SH-SY5Y (cell line): Measurements from ENCODE around the gene FAM3B.

ENCODE experiments used
- GATA2 ChIP-seq: IDR thresholded peaks from 2 replicates; pipeline ENCODE4 v1.6.1; 2011; ENCODE audit warnings: mild to moderate bottlenecking, low read depth, low read length
- GATA3 ChIP-seq: IDR thresholded peaks from 2 replicates; pipeline ENCODE4 v1.6.1; 2011; ENCODE audit warnings: low read depth, mild to moderate bottlenecking, low read length, moderate library complexity

The FAM3B gene, protein sequence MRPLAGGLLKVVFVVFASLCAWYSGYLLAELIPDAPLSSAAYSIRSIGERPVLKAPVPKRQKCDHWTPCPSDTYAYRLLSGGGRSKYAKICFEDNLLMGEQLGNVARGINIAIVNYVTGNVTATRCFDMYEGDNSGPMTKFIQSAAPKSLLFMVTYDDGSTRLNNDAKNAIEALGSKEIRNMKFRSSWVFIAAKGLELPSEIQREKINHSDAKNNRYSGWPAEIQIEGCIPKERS

DNA sequence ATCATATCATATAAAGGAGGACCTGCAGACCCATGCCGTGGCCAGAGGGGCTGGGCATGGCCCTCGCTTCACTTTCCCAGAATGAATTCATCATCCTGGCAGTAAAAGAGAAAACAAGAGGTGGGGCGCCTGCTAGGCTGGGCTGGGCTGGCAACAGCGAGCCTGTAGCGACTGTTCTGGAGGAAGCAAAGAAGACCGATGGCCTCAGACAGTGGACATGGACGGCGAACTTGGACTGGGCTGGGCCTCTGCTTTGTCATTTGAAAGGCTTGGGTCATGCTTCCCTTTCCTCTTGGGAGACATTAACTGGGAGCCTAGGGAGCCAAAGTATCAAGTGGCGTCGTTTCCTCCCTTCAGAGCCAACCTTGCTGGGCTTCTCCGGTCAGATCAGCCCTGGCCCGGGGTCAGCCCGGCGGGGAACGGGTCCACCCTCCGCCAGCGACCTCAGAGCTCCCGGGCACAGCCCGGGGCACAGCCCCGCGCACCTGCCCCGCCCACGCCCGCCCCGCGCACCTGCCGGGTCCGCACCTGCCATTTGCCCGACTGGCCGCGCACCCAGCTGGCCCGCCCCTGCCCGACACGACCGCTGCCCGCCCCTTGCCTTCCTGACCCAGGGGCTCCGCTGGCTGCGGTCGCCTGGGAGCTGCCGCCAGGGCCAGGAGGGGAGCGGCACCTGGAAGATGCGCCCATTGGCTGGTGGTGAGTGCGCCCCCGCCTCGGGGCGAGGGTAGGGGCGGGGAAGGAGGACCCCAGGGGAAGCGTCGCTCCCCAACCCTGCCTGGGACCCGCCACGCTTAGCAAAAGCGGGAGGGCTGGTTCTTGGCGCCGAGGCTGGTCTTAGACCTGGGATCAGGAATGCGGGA, at the start of gene FAM3B:
FAM3B (plus strand) TSS at position 602 of the 863 bp plus-strand sequence; CDS start at position 681, 79 bp downstream.
- no peak for TF ChIP-seq GATA2
- no peak for TF ChIP-seq GATA3

DNA sequence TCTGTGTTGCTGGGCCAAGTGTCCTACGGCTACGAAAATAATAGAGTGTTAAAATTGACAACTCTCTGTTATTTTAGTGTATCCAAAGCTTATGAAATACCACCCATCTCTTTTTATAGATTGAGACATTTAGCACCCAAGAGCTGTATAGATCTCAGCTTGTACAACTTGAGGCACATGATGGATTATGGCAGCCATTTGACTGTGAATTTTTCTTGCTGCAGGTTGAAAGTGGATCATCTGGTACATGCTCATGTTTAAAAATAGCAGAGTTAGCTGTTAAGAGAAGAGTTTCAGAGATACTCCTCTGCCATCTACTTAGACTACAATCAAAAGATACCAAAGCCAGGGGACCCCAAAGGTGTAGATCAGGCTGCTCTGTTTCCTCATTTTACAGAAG, 49.3 kb upstream of the FAM3B start:
- TF ChIP-seq GATA2 = no peak
- no peak for TF ChIP-seq GATA3

DNA sequence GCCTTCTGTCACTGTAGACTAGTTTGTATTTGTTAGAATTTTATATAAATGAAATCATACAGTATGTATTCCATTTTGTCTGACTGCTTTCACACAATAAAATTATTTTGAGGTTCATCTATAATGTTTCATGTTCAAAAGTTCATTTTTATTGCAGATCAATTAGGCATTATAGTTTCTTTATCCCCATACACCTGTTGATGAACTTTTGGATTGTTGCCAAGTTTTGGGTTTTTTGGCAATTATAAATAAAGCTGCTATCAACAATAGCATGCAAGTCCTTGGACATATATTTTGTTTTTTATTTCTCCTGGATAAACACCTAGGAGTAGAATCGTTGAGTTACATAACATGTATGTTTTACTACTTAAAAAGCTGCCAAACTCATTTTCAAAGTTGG, 47.1 kb upstream of the FAM3B start:
- TF ChIP-seq GATA2 (no peak), GATA3 (no peak)

DNA sequence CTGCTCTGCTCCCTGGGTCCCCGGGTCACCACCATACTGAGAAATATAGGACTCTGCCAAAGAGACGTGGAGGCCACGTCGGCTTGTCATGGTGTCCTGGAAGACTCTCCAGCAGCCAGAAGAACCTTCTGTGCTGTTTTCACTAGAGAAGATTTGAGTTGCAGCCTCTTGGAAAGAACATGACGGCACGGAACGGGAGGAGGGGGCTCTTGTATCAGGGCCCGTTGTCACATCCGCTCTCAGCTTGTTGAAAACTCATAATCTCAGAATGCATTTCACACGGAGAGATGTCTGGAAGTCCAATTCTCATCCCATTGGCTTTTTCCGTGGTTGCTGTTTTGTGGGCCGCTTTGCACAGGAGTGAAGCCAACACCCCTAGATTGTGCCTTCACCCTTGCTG, 39.4 kb upstream of the FAM3B start:
- TF ChIP-seq GATA3 (no peak), GATA2 (no peak)

DNA sequence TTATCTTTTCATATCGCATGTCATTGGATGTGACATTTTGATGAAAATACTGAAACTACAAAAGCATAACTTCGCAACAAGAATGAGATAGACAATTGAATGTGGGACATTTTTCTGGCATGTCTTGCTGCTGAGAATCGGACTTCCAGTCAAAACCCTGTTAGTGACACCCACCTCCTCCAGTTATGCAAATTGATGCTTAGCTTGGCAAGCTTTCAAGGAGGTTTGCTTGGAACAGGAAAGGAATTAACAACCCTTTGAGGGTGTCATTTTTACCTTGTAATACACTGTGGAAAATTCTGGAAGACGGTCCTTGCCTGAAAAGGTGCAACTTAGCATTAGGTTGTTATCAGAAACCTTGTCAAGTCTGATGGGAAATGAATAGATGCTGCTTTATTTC, 38.8 kb upstream of the FAM3B start:
- TF ChIP-seq GATA3 (no peak), GATA2 (no peak)

DNA sequence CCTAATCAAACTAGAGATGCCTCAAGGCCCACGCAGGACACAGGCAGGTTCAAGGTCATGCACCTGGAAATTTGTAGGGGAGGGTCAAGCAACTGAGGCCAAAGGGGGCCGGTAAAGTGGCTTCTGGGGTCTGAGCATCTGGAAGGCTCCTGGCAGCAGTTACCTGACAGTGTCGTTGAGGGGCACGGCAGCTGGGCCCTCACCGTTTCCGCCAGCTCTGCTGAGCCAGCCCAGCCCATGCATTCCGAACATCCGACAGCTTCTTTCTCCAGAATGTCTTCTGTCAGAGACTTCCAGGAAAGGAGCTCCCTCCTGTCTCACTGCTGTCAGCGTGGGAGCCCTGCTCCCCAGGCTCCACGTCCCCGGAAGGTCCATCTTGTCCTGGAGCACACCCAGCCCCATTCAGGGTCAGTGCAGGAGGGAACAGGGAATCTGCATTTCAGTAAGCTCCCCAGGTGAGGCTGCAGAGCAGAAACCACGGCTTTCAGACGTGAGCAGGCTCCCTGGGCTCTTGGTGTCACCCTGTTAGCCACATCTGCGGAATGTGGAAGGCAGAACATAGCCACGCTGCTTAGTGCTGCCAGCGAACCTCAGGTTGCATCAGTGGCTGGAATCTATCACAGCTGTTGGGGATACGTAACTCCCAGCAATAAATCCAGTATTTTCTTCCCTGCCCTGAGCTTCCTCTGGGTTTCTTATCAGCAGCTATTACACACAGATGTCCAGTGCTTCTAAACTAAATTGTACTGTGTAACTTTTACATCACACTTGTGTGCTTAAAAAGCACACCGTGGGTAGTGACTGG, 36.3 kb upstream of the FAM3B start:
- no peak for TF ChIP-seq GATA2

DNA sequence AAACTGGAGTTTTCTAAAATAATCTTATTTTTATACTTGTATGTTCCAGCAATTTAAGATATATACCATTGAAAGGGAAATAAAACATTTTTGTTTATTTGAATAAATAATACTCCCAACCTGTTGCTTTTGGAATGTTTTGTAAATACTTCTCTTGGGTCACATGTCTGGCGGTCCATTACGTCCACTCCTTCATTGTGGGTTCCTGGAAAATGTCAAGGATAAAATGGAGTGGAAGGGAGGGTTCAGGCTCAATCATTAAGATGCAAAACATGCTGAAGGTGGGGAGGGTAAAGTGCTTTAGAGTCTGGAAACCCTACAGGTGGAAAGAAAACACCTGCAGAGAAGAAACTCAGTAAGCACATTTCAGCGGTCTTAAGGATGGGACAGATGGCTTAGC, 34.2 kb upstream of the FAM3B start:
- TF ChIP-seq GATA2 (no peak), GATA3 (no peak)

DNA sequence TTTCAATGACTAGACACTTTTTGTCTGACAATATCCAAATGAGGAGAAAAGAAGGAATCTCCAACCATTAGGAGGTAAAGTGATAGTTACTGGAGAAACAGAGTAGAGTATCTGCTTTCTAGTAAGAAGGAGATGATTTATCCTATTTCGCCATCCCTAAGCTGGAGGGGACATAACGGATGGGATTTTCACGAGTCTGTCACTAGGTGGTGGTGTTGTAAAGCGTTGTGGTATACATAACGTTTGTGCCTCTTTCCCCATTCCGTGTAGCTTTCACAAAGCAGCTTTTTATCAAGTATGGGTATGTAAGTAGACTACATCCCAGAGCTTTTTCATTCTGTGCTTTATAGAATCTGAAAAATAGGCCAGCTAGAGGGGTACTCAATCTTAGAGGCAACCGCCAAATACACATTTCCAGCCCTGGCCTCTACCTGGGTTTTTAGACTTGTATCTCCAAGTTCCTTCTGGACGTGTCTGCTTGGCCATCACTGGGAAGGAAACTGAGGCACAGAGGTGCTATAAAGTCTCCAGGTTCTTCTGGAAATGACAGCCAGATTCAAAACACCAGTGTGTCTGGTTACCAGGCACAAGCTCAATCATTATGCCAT, 33.3 kb upstream of the FAM3B start:
- no peak for TF ChIP-seq GATA3
- TF ChIP-seq GATA2 = no peak

DNA sequence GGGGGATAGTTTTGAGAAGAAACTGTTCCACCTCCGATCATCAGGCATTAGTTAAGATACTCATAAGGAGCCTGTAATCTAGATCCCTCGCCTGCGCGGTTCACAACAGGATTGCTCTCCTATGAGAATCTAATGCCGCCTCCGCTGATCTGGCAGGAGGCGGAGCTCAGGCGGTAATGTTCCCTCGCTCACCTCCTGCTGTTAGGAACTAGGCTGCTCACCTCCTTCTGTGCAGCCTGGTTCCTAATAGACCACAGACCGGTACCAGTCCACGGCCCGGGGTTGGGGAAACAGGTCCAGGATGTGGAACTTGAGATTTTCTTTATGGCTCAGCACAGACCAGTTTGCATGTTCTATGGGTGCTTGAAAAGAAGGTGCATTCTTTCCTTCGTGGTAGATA, 27.2 kb upstream of the FAM3B start:
- TF ChIP-seq GATA3 (no peak), GATA2 (no peak)

DNA sequence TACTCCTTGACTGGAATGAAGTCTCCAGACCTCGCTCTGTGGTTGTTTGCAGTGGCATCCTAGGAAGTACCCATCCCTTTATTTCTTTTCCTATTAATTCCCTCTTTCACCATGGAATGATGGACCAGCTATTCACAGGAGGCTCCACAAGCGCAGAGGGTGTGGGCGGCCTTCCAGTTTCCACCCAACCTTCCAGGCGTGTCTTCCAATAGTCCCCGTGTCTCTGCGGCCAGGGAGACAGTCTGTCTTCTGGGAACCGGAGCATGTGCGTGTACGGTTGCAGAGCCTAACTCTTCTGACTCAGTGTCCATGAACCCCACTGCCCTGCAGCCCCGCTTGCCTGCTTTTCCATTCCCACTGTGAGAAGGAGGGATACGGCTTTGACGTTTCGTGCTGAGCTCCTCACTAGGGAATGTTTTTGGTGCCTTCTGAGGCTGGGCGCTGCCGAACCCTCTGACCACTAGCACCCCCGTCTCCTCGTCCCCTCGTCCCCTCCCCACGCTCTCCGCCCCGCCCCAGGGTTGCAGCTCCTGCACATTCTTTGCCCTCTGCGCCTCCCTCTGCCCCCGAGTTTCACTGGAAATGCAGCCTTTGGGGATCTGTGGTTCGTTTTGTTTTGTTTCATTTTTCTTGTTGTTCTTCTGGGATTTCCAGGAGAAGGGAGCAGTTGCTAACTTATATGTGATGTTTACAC, 26.3 kb upstream of the FAM3B start:
- TF ChIP-seq GATA2 = no peak
- TF ChIP-seq GATA3 = no peak

DNA sequence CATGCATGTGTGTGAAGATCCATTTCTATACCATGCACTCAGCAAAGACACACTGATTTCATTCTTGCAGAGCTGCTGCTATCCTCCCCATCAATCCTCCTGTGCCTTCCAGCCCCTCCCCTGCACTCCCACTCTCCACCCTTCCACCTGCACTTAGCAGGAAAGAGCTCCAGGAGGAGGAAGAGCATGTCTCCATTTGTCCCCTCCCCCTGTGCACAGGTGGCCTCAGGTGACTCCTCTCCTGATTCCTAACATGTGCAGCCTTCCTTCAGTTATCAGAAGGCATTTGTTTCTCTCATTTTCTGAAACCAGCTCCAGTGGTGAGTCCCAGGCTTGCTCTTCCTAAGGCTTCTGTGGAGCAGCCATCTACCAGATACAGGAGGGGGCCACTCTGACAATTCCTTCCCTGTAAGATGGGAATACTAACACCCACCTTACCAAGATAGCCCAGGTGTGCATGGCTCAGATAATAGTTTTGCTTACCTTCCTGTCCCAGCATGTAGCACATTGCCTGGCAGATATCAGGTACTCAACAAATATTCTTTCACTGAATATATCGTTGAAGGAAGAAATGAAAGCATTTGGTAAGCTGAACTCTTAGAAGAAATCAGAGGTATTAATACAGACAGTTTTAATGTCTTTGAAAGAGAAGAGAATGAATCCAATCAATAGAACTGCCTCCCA, 21.9 kb upstream of the FAM3B start:
- TF ChIP-seq GATA2 (no peak), GATA3 (no peak)

DNA sequence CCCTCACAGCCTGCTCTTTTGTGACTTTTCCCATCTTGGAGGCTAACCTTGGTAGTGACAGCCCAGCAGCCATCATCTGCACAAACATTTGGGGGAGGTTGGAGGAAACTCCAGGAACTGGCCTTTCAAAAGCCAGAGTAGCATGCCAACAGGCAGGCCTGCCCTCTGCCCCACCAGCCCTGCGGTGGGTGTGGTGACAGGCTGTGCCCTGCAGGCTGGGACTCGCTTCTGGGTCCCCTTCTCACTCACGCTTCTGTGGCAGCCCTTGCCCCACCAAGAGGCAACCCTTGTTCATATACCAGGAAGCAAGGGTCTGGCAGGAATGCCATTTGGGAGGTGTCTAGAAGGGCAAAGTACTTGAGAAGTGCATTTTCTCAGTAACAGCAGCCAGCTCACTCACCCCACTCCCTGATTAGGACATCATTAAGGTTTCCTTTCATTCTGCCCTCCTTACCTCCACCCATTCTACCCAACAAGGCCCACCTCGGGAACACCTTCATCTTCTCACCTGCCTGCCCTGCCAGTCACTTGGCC, 20.8 kb upstream of the FAM3B start:
- TF ChIP-seq GATA3 (no peak), GATA2 (no peak)

DNA sequence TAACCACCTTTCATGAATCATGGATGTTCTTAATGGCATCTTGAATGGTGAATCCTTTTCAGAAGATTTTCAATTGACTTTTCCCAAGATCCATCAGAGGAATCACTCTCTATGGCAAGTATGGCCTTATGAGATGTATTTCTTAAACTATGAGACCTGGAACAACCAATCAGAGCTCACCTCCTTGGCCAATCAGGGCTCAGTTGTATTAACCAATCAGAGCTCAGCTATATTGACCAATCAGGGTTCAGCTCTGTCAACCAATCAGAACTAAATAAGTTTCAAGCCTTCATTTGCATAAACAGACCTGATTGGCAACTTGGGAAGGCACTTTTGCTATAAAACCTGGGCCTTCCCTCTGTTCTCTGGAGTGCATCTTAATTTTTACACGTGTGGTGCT, 13.6 kb upstream of the FAM3B start:
- TF ChIP-seq GATA3 (no peak), GATA2 (no peak)
